Panc1 (cell line): ENCODE measurements around the gene XPNPEP1. TPM values are rescaled to one million over a fixed set of nuclear protein-coding genes. Genes with fewer than 3 reads are reported as not detected.

Experiments used
- ATAC-seq: fragments of 200-7000 bp; cut with Tn5 transposase; 2 replicates; pipeline ENCODE4 v1.9.1; 2020; ENCODE audit warnings: mild to moderate bottlenecking, moderate library complexity
- BruUV-seq: library from RNA; stranded (reverse); fragments of 400-500 nt; replicated peaks from 2 replicates; lab custom pipeline; 2021; lab: Mats Ljungman, UMichigan
- CTCF ChIA-PET: fragments of 300-600 bp; sonication (Branson Sonifier 250); formaldehyde crosslinking; loops from one replicate; lab custom pipeline; 2022; ENCODE audit warnings: antibody characterized with exemption; lab: Charles Lee
- POLR2A ChIA-PET: fragments of 300-600 bp; sonication (Branson Sonifier 250); formaldehyde crosslinking; loops from one replicate; lab custom pipeline; 2022; ENCODE audit warnings: antibody characterized with exemption; lab: Charles Lee
- DNase-seq: peaks from one replicate; pipeline ENCODE4 v3.0.0-alpha.2; 2010; ENCODE audit warnings: low read depth, low spot score
- H3K27ac ChIP-seq: 2 replicates; pipeline ENCODE4 v1.5.1; 2011; ENCODE audit warnings: mild to moderate bottlenecking, low read length, inconsistent platforms
- H3K27me3 ChIP-seq: fragments of 200-500 bp; sonication (Bioruptor generic); 2 replicates; pipeline ENCODE4 v1.6.0; 2014; ENCODE audit warnings: low read length, inconsistent platforms; ENCODE audit not compliant: control insufficient read depth, insufficient read depth
- H3K36me3 ChIP-seq: fragments of 200-500 bp; sonication (Bioruptor generic); 2 replicates; pipeline ENCODE4 v1.5.1; 2014; ENCODE audit warnings: inconsistent platforms, mild to moderate bottlenecking, low read length, moderate library complexity; ENCODE audit not compliant: control insufficient read depth, insufficient read depth
- H3K4me1 ChIP-seq: 2 replicates; pipeline ENCODE4 v1.5.1; 2011; ENCODE audit warnings: inconsistent platforms, mild to moderate bottlenecking, low read length, moderate library complexity; ENCODE audit not compliant: control insufficient read depth, insufficient read depth
- H3K4me3 ChIP-seq, 2 experiments: 2 replicates each; pipeline ENCODE4 v1.5.1; 2011 to 2012; ENCODE audit warnings: low read depth in 2 of 2, low read length in 2 of 2, mild to moderate bottlenecking in 2 of 2, inconsistent platforms in 1 of 2, moderate library complexity in 1 of 2
- H3K9me3 ChIP-seq: fragments of 200-500 bp; sonication (Bioruptor generic); 2 replicates; pipeline ENCODE4 v1.5.1; 2014; ENCODE audit warnings: low read depth, mild to moderate bottlenecking, inconsistent platforms, low read length, moderate library complexity; ENCODE audit not compliant: control insufficient read depth, insufficient read depth
- CTCF ChIP-seq: fragments of 450-650 bp; IDR thresholded peaks from 2 replicates; pipeline ENCODE4 v1.5.1; 2017; ENCODE audit warnings: mild to moderate bottlenecking
- POLR2AphosphoS5 ChIP-seq: IDR thresholded peaks from 2 replicates; pipeline ENCODE4 v1.6.1; 2012; ENCODE audit warnings: mild to moderate bottlenecking, low read depth, low read length, moderate library complexity
- REST ChIP-seq, 2 experiments: IDR thresholded peaks; 2 replicates each; pipeline ENCODE4 v1.6.1; 2011 to 2012; ENCODE audit warnings: low read depth in 2 of 2, control low read depth in 1 of 2, low read length in 1 of 2, mild to moderate bottlenecking in 1 of 2, moderate library complexity in 1 of 2; ENCODE audit not compliant: insufficient read depth in 1 of 2
- SIN3A ChIP-seq: IDR thresholded peaks from 2 replicates; pipeline ENCODE4 v1.6.1; 2012; ENCODE audit warnings: low read depth, mild to moderate bottlenecking, low read length, moderate library complexity, borderline replicate concordance; ENCODE audit not compliant: insufficient read depth
- TCF7L2 ChIP-seq: IDR thresholded peaks from 2 replicates; pipeline ENCODE4 v1.6.1; 2011; ENCODE audit warnings: mild to moderate bottlenecking, low read depth, low read length, inconsistent platforms
- in situ Hi-C: cut with HindIII; loops from 2 replicates; pipeline ENCODE4 v1.10.0; 2016; ENCODE audit warnings: low sequenced_read_pairs, low pct_unique_long_range_greater_than_20kb
- intact Hi-C: fragments of 100-400 bp; cut with micrococcal nuclease; formaldehyde crosslinking; loops from one replicate; pipeline ENCODE4 v1.10.0; 2022; ENCODE audit not compliant: unreplicated experiment
- total RNA-seq: library from RNA; stranded (reverse); gene quantifications from one replicate; pipeline ENCODE4 v1.2.1, GENCODE V29; 2021; ENCODE audit not compliant: unreplicated experiment

Gene XPNPEP1
- total RNA-seq, 1 experiment from 2014 or later, result 61.2 TPM

- DNase-seq (no peak), ATAC-seq (no peak)
- Histone ChIP-seq H3K9me3 (no peaks in the 10 kb centered on the region), H3K36me3 (peaks cover 14% of the 10 kb centered on the region; the same call in 1 of the 2 replicates), H3K4me1 (peaks cover 4% of the 10 kb centered on the region; the same call in 1 of the 2 replicates), H3K27me3 (no peaks in the 10 kb centered on the region), H3K27ac (no peak overlapping the region), H3K4me3 (no peak overlapping the region)
- intact Hi-C loops, result loop anchor here (5.0 kb wide), 1 partner anchor 126 kb away; the partner anchor contains the start of gene ADD3
- TF ChIP-seq REST (IDR thresholded peaks at IDR 0.05; ENCODE audit: insufficient read depth in 1 of 2, low read depth in 2 of 2, low read length in 1 of 2) (no peak), POLR2AphosphoS5 (no peak), TCF7L2 (no peak), SIN3A (no peak), CTCF (no peak)
- CTCF ChIA-PET, result no interaction called here
- POLR2A ChIA-PET, result no interaction called here
- in situ Hi-C loops, result no loop called here
- BruUV-seq, result no TSS peak
Measured at GRCh38 chr10:109881769-109882057, 41.6 kb downstream of the XPNPEP1 start.

- in situ Hi-C loops, result no loop called here
- POLR2A ChIA-PET, result no interaction called here
- CTCF ChIA-PET, result no interaction called here
Measured at GRCh38 chr10:109880886-109881768, 42.2 kb downstream of the XPNPEP1 start.

More at GRCh38 chr10:109880886-109881768, 42.2 kb downstream of the XPNPEP1 start:
- no peak for TF ChIP-seq REST (IDR thresholded peaks at IDR 0.05; ENCODE audit: insufficient read depth in 1 of 2, low read depth in 2 of 2, low read length in 1 of 2)
- no peak for TF ChIP-seq CTCF
- TF ChIP-seq POLR2AphosphoS5, result no peak
- TF ChIP-seq SIN3A, result no peak
- TF ChIP-seq TCF7L2, result no peak
- Histone ChIP-seq H3K36me3 (peaks cover 14% of the 10 kb centered on the region; the same call in 1 of the 2 replicates), H3K4me1 (peaks cover 4% of the 10 kb centered on the region; the same call in 1 of the 2 replicates), H3K27me3 (no peaks in the 10 kb centered on the region), H3K27ac (no peak overlapping the region), H3K4me3 (no peak overlapping the region), H3K9me3 (no peaks in the 10 kb centered on the region)
- DNase-seq, result no peak
- intact Hi-C loops, result loop anchor here (5.0 kb wide), 1 partner anchor 126 kb away; the partner anchor contains the start of gene ADD3
- BruUV-seq, result no TSS peak
- ATAC-seq, result no peak
